Measurements from ENCODE around the gene DDX1.

DDX1 gene

GRCh38 chr2:15603948-15604347 is 12.3 kb downstream of the DDX1 start:
- no peak for DNase-seq (ENCODE audit: low read depth)
- no peak for TF ChIP-seq CTCF (IDR thresholded peaks at IDR 0.05; ENCODE audit: insufficient read depth, low read depth, low read length, missing control alignments)
- no peak overlapping the region for H3K4me3 ChIP-seq (ENCODE audit: low read length)

- no peak for DNase-seq (ENCODE audit: low read depth)
- no peak for TF ChIP-seq CTCF (IDR thresholded peaks at IDR 0.05; ENCODE audit: insufficient read depth, low read depth, low read length, missing control alignments)
- no peak overlapping the region for H3K4me3 ChIP-seq (ENCODE audit: low read length)
Observed at GRCh38 chr2:15605721-15606120, 14.1 kb downstream of the DDX1 start.

DNA sequence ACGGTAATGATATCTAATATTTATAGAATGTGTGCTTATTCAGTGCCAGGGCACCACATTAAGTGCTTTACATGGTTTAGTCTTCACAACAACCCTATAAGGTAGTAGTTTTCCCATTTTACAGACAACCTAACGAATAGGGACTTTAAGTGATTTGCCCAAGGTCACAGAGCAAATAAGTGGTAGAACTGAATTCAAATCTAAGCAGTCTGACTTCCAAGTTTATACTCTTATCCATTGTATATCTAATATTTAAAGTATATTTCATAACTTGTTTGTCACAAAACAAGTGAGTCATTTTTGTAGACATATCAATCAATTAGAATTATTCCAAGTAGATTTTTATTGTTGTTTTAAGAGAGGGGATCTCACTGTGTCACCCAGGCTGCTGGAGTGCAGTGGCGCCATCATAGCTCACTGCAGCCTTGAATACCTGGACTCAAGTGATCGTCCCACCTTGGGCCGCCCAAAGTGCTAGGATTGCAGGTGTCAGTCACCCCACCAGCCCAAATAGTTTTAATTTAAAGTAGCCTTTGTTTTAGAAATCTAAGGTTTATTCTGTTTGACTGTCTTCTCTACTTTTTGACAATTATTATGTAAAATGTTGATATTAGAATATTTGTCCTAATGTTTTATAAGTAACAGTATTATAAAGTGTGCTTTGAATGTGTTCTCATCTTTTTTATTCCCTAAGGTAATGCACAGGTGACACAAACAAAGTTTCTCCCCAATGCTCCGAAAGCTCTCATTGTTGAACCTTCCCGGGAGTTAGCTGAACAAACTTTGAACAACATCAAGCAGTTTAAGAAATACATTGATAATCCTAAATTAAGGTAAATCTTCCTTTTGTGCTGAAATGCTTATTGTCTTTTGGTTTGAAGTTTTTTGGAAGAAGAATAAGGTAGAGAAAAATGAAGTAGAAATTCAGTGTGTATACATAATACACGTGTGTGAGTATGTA is 15.1 kb downstream of the DDX1 start:
- no peak for TF ChIP-seq CTCF (IDR thresholded peaks at IDR 0.05; ENCODE audit: insufficient read depth, low read depth, low read length, missing control alignments)
- no peak overlapping the region for H3K4me3 ChIP-seq (ENCODE audit: low read length)
- no peak for DNase-seq (ENCODE audit: low read depth)

DNA sequence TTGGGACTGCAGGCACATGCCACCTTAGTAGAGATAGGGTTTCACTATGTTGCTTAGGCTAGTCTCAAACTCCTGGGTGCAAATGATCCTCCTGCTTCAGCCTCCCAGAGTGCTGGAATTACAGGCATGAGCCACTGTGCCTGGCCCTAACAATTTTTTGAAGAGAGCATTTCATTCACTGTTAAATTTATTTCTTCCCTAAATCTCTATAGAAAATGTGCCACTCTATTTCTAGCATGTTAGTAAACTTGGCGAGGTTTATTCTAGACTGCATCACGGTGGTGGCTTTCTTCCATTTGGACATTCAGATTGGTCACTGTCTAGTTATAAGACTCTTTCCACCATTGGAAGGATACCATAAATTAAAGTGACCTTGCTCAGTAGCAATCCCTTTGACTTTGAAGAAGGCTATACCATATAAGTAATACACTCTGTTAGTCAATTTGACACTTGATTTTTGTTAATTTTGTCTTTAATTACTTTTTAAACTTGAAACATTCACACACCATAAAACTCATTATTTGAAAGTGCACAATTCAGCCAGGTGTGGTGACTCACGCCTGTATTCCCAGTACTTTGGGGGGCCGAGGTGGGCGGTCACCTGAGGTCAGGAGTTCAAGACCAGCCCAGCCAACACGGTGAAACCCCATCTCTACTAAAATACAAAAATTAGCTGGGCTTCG is 16.2 kb downstream of the DDX1 start:
- no peak for TF ChIP-seq CTCF (IDR thresholded peaks at IDR 0.05; ENCODE audit: insufficient read depth, low read depth, low read length, missing control alignments)
- DNase-seq (ENCODE audit: low read depth) = no peak
- no peak overlapping the region for H3K4me3 ChIP-seq (ENCODE audit: low read length)

GRCh38 chr2:15608392-15608761 is 16.7 kb downstream of the DDX1 start:
- no peak for TF ChIP-seq CTCF (IDR thresholded peaks at IDR 0.05; ENCODE audit: insufficient read depth, low read depth, low read length, missing control alignments)
- H3K4me3 ChIP-seq (ENCODE audit: low read length) = no peak overlapping the region
- DNase-seq (ENCODE audit: low read depth) = no peak

DNA sequence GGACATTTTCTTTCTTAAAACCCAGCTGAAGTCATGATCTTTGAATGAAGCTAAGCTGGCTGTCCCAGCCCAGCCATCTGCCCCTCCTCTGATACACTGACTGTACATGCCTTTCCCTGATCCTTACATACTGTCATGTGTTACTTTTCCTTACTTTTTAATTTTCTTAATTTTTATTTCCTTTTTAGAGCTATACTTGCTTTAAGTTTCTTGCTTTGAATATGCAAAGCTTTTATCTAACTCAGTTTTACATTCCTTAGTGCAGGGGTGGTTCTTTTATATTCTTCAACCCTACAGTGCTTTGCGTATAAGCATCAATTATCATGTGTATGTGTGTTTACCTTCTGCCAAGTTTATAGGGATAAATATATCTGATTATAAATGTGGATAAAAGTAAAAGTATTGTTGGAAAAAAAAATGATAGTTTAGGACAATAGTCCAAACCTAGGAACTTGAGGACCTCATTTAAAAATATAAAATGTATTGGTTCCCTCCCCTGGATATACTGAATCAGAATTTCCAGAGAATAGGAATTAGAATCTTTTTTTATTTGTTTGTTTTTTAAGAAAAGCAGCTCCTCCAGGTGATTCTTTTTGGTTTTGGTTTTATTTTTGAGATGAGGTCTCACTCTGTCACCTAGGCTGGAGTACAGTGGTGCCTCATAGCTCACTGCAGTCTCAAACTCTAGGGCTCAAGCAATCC is 17.8 kb downstream of the DDX1 start:
- no peak for TF ChIP-seq CTCF (IDR thresholded peaks at IDR 0.05; ENCODE audit: insufficient read depth, low read depth, low read length, missing control alignments)
- no peak for DNase-seq (ENCODE audit: low read depth)
- no peak overlapping the region for H3K4me3 ChIP-seq (ENCODE audit: low read length)

Measured in epithelial cell of esophagus (primary cell).